HG02588 (cell line): ENCODE measurements around the gene NR2F2.

Experiments
- ATAC-seq: cut with Tn5 transposase; IDR thresholded peaks from one replicate; pipeline ENCODE4 v1.9.1; 2021; ENCODE audit warnings: mild to moderate bottlenecking, moderate library complexity; ENCODE audit not compliant: unreplicated experiment

Gene NR2F2

GRCh38 chr15:96331144-96331944, 844 bp downstream of the NR2F2 start:
- no peak for ATAC-seq

GRCh38 chr15:96331945-96332636, 1.6 kb downstream of the NR2F2 start:
- ATAC-seq = no peak

- ATAC-seq = no peak
Measured at GRCh38 chr15:96332637-96333121, 2.2 kb downstream of the NR2F2 start.

- ATAC-seq = no peak
Measured at GRCh38 chr15:96333131-96334016, 2.9 kb downstream of the NR2F2 start.

- no peak for ATAC-seq
Measured at GRCh38 chr15:96334017-96334704, 3.7 kb downstream of the NR2F2 start.

GRCh38 chr15:96334705-96335410, 4.4 kb downstream of the NR2F2 start:
- no peak for ATAC-seq

- no peak for ATAC-seq
Measured at GRCh38 chr15:96335411-96336024, 5.0 kb downstream of the NR2F2 start.

- ATAC-seq = no peak
Measured at GRCh38 chr15:96336108-96336595, 5.7 kb downstream of the NR2F2 start.

GRCh38 chr15:96336596-96337364, 6.3 kb downstream of the NR2F2 start:
- ATAC-seq = no peak

- ATAC-seq = no peak
Measured at GRCh38 chr15:96337365-96338023, 7.0 kb downstream of the NR2F2 start.

GRCh38 chr15:96338074-96338765, 7.7 kb downstream of the NR2F2 start:
- no peak for ATAC-seq

- ATAC-seq = no peak
Measured at GRCh38 chr15:96338766-96339618, 8.5 kb downstream of the NR2F2 start.

- ATAC-seq = no peak
Measured at GRCh38 chr15:96339619-96340347, 9.3 kb downstream of the NR2F2 start.

GRCh38 chr15:96340348-96340597, 9.8 kb downstream of the NR2F2 start:
- no peak for ATAC-seq

GRCh38 chr15:96340598-96341512, 10.4 kb downstream of the NR2F2 start:
- no peak for ATAC-seq
